WTC11 (cell line): Measurements from ENCODE around the gene DDX10. TPM values are rescaled to one million over a fixed set of nuclear protein-coding genes. Genes with fewer than 3 reads are reported as not detected.

Experiments used
- ATAC-seq: fragments of 200-7000 bp; cut with Tn5 transposase; 2 replicates; pipeline ENCODE4 v1.10.0; 2021; ENCODE audit warnings: mild to moderate bottlenecking, moderate library complexity
- CTCF ChIA-PET: fragments of 300-600 bp; sonication (Branson Sonifier 250); formaldehyde crosslinking; loops from one replicate; lab custom pipeline; 2021; ENCODE audit warnings: antibody characterized with exemption; lab: Charles Lee
- POLR2A ChIA-PET: fragments of 350-600 bp; sonication (Branson Sonifier 250); formaldehyde crosslinking; loops from one replicate; lab custom pipeline; 2021; ENCODE audit warnings: antibody characterized with exemption; lab: Charles Lee
- DNase-seq: peaks from one replicate; pipeline ENCODE4 v3.0.0; 2021; ENCODE audit warnings: low spot score
- H3K27ac Mint-ChIP-seq: 2 replicates; pipeline ENCODE4 v1.8.0; 2021; ENCODE audit warnings: mixed read lengths
- H3K27me3 Mint-ChIP-seq: 2 replicates; pipeline ENCODE4 v1.8.0; 2021; ENCODE audit warnings: low read depth, mild to moderate bottlenecking, moderate library complexity, mixed read lengths
- H3K36me3 Mint-ChIP-seq: 2 replicates; pipeline ENCODE4 v1.8.0; 2021; ENCODE audit warnings: mixed read lengths
- H3K4me1 Mint-ChIP-seq: 2 replicates; pipeline ENCODE4 v1.8.0; 2022; ENCODE audit warnings: mixed read lengths
- H3K4me3 Mint-ChIP-seq: 2 replicates; pipeline ENCODE4 v1.8.0; 2021; ENCODE audit warnings: mild to moderate bottlenecking, moderate library complexity, mixed read lengths
- H3K9me3 Mint-ChIP-seq: 2 replicates; pipeline ENCODE4 v1.8.0; 2021; ENCODE audit warnings: mixed read lengths
- ATF1 ChIP-seq: sonication (generic); formaldehyde crosslinking; IDR thresholded peaks from 2 replicates; pipeline ENCODE4 v1.8.1; 2023; ENCODE audit warnings: mild to moderate bottlenecking, moderate library complexity, missing genetic modification reagents
- ATF3 ChIP-seq: sonication (generic); formaldehyde crosslinking; conservative IDR thresholded peaks from 2 replicates; pipeline ENCODE4 v1.8.1; 2022; ENCODE audit warnings: mild to moderate bottlenecking, missing genetic modification reagents
- CREM ChIP-seq: sonication (generic); formaldehyde crosslinking; IDR thresholded peaks from 2 replicates; pipeline ENCODE4 v1.8.1; 2022; ENCODE audit warnings: mild to moderate bottlenecking, missing genetic modification reagents, moderate library complexity
- EMX1 ChIP-seq: fragments of 250-450 bp; sonication (Bioruptor Pico); IDR thresholded peaks from 2 replicates; pipeline ENCODE4 v1.8.0; 2021; ENCODE audit warnings: mild to moderate bottlenecking
- FOXJ3 ChIP-seq: sonication (generic); formaldehyde crosslinking; IDR thresholded peaks from 2 replicates; pipeline ENCODE4 v1.9.0; 2021; ENCODE audit warnings: missing genetic modification reagents, mild to moderate bottlenecking, borderline replicate concordance
- FOXP1 ChIP-seq: sonication (generic); formaldehyde crosslinking; IDR thresholded peaks from 2 replicates; pipeline ENCODE4 v1.8.0; 2022; ENCODE audit warnings: missing genetic modification reagents, mild to moderate bottlenecking, moderate library complexity, borderline replicate concordance
- GRHL2 ChIP-seq: fragments of 250-450 bp; sonication (Bioruptor Pico); IDR thresholded peaks from 2 replicates; pipeline ENCODE4 v1.8.0; 2022; ENCODE audit warnings: mild to moderate bottlenecking, moderate library complexity; ENCODE audit not compliant: insufficient replicate concordance, severe bottlenecking
- IRF1 ChIP-seq: sonication (generic); formaldehyde crosslinking; IDR thresholded peaks from 2 replicates; pipeline ENCODE4 v1.8.0; 2023; ENCODE audit warnings: missing genetic modification reagents
- JUN ChIP-seq: sonication (generic); formaldehyde crosslinking; IDR thresholded peaks from 2 replicates; pipeline ENCODE4 v1.8.0; 2023; ENCODE audit warnings: mild to moderate bottlenecking, missing genetic modification reagents
- MLX ChIP-seq: sonication (generic); formaldehyde crosslinking; IDR thresholded peaks from 2 replicates; pipeline ENCODE4 v1.8.1; 2023; ENCODE audit warnings: mild to moderate bottlenecking, missing genetic modification reagents, moderate library complexity
- MXD4 ChIP-seq: fragments of 250-450 bp; sonication (Bioruptor Pico); IDR thresholded peaks from 2 replicates; pipeline ENCODE4 v1.8.0; 2021; ENCODE audit warnings: mild to moderate bottlenecking, moderate library complexity, borderline replicate concordance
- NFYB ChIP-seq: sonication (generic); formaldehyde crosslinking; conservative IDR thresholded peaks from 2 replicates; pipeline ENCODE4 v1.8.0; 2022; ENCODE audit warnings: low read depth, missing genetic modification reagents
- NR2C2 ChIP-seq: sonication (generic); formaldehyde crosslinking; IDR thresholded peaks from 2 replicates; pipeline ENCODE4 v1.8.0; 2022; ENCODE audit warnings: mild to moderate bottlenecking, missing genetic modification reagents
- OVOL2 ChIP-seq: fragments of 250-450 bp; sonication (Bioruptor Pico); IDR thresholded peaks from 2 replicates; pipeline ENCODE4 v1.9.0; 2021; ENCODE audit warnings: mild to moderate bottlenecking, borderline replicate concordance
- PRDM15 ChIP-seq: sonication (generic); formaldehyde crosslinking; IDR thresholded peaks from 2 replicates; pipeline ENCODE4 v1.8.0; 2022; ENCODE audit warnings: missing genetic modification reagents
- RORB ChIP-seq: fragments of 250-450 bp; sonication (Bioruptor Pico); IDR thresholded peaks from 2 replicates; pipeline ENCODE4 v1.9.0; 2021; ENCODE audit warnings: mild to moderate bottlenecking
- SMAD4 ChIP-seq: sonication (generic); formaldehyde crosslinking; IDR thresholded peaks from 2 replicates; pipeline ENCODE4 v1.8.0; 2022; ENCODE audit warnings: mild to moderate bottlenecking, missing genetic modification reagents
- ZBTB43 ChIP-seq: sonication (generic); formaldehyde crosslinking; IDR thresholded peaks from 2 replicates; pipeline ENCODE4 v1.8.1; 2023; ENCODE audit warnings: mild to moderate bottlenecking, missing genetic modification reagents
- ZNF232 ChIP-seq: sonication (generic); formaldehyde crosslinking; IDR thresholded peaks from 2 replicates; pipeline ENCODE4 v1.8.0; 2022; ENCODE audit warnings: mild to moderate bottlenecking, missing genetic modification reagents
- ZNF396 ChIP-seq: fragments of 250-450 bp; sonication (Bioruptor Pico); IDR thresholded peaks from 2 replicates; pipeline ENCODE4 v1.8.0; 2021; ENCODE audit warnings: mild to moderate bottlenecking, moderate library complexity, borderline replicate concordance
- ZNF416 ChIP-seq: fragments of 250-450 bp; sonication (Bioruptor Pico); IDR thresholded peaks from 2 replicates; pipeline ENCODE4 v1.9.0; 2021; ENCODE audit warnings: mild to moderate bottlenecking, inconsistent platforms
- total RNA-seq: library from RNA; stranded (reverse); gene quantifications from 3 replicates; pipeline ENCODE4 v1.2.3, GENCODE V29; 2021
- TF ChIP-seq, protein P1 (sequence below): sonication (generic); formaldehyde crosslinking; IDR thresholded peaks from 2 replicates; pipeline ENCODE4 v1.8.0; 2022; ENCODE audit warnings: mild to moderate bottlenecking, missing genetic modification reagents
- TF ChIP-seq, protein P2 (sequence below): sonication (generic); formaldehyde crosslinking; IDR thresholded peaks from 2 replicates; pipeline ENCODE4 v1.8.1; 2022; ENCODE audit warnings: low read depth, mild to moderate bottlenecking, moderate library complexity, missing genetic modification reagents, borderline replicate concordance
- TF ChIP-seq, protein P3 (sequence below): sonication (generic); formaldehyde crosslinking; IDR thresholded peaks from 2 replicates; pipeline ENCODE4 v1.8.0; 2022; ENCODE audit warnings: mild to moderate bottlenecking, missing genetic modification reagents

Gene DDX10
- total RNA-seq, 1 experiment from 2014 or later = 56.8 TPM

GRCh38 chr11:108780119-108780518 lies 115.2 kb downstream of the DDX10 start:
- CTCF ChIA-PET = no interaction called here
- H3K4me3 Mint-ChIP-seq = no peak overlapping the region
- POLR2A ChIA-PET = no interaction called here
- DNase-seq (no peak), ATAC-seq (no peak)
- H3K27ac Mint-ChIP-seq = no peak overlapping the region
- no peaks in the 10 kb centered on the region for H3K27me3 Mint-ChIP-seq
- TF ChIP-seq MLX (CRISPR knock-in tag) = no peak
- TF ChIP-seq, protein P1, sequence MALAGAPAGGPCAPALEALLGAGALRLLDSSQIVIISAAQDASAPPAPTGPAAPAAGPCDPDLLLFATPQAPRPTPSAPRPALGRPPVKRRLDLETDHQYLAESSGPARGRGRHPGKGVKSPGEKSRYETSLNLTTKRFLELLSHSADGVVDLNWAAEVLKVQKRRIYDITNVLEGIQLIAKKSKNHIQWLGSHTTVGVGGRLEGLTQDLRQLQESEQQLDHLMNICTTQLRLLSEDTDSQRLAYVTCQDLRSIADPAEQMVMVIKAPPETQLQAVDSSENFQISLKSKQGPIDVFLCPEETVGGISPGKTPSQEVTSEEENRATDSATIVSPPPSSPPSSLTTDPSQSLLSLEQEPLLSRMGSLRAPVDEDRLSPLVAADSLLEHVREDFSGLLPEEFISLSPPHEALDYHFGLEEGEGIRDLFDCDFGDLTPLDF = no peak
- no peak for TF ChIP-seq ZNF396 (CRISPR knock-in tag)
- TF ChIP-seq, protein P2, sequence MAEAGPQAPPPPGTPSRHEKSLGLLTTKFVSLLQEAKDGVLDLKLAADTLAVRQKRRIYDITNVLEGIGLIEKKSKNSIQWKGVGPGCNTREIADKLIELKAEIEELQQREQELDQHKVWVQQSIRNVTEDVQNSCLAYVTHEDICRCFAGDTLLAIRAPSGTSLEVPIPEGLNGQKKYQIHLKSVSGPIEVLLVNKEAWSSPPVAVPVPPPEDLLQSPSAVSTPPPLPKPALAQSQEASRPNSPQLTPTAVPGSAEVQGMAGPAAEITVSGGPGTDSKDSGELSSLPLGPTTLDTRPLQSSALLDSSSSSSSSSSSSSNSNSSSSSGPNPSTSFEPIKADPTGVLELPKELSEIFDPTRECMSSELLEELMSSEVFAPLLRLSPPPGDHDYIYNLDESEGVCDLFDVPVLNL (CRISPR knock-in tag) = no peak
- TF ChIP-seq ATF3 (CRISPR knock-in tag) = no peak
- TF ChIP-seq ZNF232 (CRISPR knock-in tag) = no peak
- TF ChIP-seq EMX1 (CRISPR knock-in tag) = no peak
- no peak for TF ChIP-seq SMAD4 (CRISPR knock-in tag)
- TF ChIP-seq ATF1 (CRISPR knock-in tag) = no peak
- no peak for TF ChIP-seq ZBTB43 (CRISPR knock-in tag)
- TF ChIP-seq RORB (CRISPR knock-in tag) = no peak
- TF ChIP-seq, protein P3, sequence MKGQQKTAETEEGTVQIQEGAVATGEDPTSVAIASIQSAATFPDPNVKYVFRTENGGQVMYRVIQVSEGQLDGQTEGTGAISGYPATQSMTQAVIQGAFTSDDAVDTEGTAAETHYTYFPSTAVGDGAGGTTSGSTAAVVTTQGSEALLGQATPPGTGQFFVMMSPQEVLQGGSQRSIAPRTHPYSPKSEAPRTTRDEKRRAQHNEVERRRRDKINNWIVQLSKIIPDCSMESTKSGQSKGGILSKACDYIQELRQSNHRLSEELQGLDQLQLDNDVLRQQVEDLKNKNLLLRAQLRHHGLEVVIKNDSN (CRISPR knock-in tag) = no peak
- TF ChIP-seq GRHL2 = no peak
- peaks cover 20% of the 10 kb centered on the region for H3K4me1 Mint-ChIP-seq
- peaks cover 18% of the 10 kb centered on the region for H3K9me3 Mint-ChIP-seq
- peaks cover 12% of the 10 kb centered on the region for H3K36me3 Mint-ChIP-seq

GRCh38 chr11:108781946-108782345 lies 117.1 kb downstream of the DDX10 start:
- ChIA-PET POLR2A (no interaction called here), CTCF (interaction anchor here (1.4 kb wide), 1 partner anchor 89 kb away, joined by 3 read pairs; no protein-coding TSS in a partner anchor)
- DNase-seq = no peak
- no peak for ATAC-seq
- H3K9me3 Mint-ChIP-seq = peaks cover 9% of the 10 kb centered on the region
- H3K4me3 Mint-ChIP-seq = no peak overlapping the region
- H3K27me3 Mint-ChIP-seq = no peaks in the 10 kb centered on the region
- H3K36me3 Mint-ChIP-seq = peaks cover 9% of the 10 kb centered on the region
- peaks cover 37% of the 10 kb centered on the region for H3K4me1 Mint-ChIP-seq
- no peak overlapping the region for H3K27ac Mint-ChIP-seq
- TF ChIP-seq SMAD4 (CRISPR knock-in tag) (no peak), PRDM15 (no peak), JUN (CRISPR knock-in tag) (no peak), ZNF416 (no peak), EMX1 (CRISPR knock-in tag) (no peak), IRF1 (CRISPR knock-in tag) (no peak), OVOL2 (CRISPR knock-in tag) (no peak), FOXJ3 (CRISPR knock-in tag) (no peak), FOXP1 (CRISPR knock-in tag) (no peak), NFYB (CRISPR knock-in tag) (no peak), NR2C2 (CRISPR knock-in tag) (no peak), CREM (CRISPR knock-in tag) (no peak), MXD4 (no peak)
- TF ChIP-seq, protein P1 = no peak
